ENCODE measurements around the gene HIC1. TPM values are rescaled to one million over a fixed set of nuclear protein-coding genes. Genes with fewer than 3 reads are reported as not detected.

Gene HIC1
- total RNA-seq, 2 experiments from 2014 or later = 0.19 to 0.32 TPM

GRCh38 chr17:2041561-2042389, 13.1 kb upstream of the HIC1 start, which contains the start of gene OVCA2:
Gene OVCA2 (plus strand): TSS chr17:2042022. CDS start chr17:2042048, 26 bp downstream.
- POLR2A ChIA-PET = no interaction called here
- intact Hi-C loops (cut with micrococcal nuclease; ENCODE audit: unreplicated experiment) = no loop called here
- peak; percentile 98 for DNase-seq (ENCODE audit: low spot score)
- no TSS peak for BruUV-seq (replicated peaks)
- peak within 1 kb of the TSS; percentile 74 for H3K4me3 ChIP-seq (ENCODE audit: low read depth, low read length, poor library complexity, severe bottlenecking)
- H4K20me1 ChIP-seq (ENCODE audit: insufficient read depth, low read length) = no peaks in the 10 kb centered on the region
- H3K79me2 ChIP-seq (ENCODE audit: insufficient read depth, low read depth, low read length) = peaks cover 6% of the 10 kb centered on the region; the same call in 1 of the 2 replicates
- peaks cover 46% of the 10 kb centered on the region for H3K36me3 ChIP-seq (ENCODE audit: insufficient read depth, low read length)
- H3K27ac ChIP-seq (ENCODE audit: low read depth, low read length, poor library complexity, severe bottlenecking) = peak within 1 kb of the TSS; percentile 42
- peak within 1 kb of the TSS; percentile 89 for H3K4me2 ChIP-seq (ENCODE audit: low read length)
- CTCF ChIA-PET (ENCODE audit: unreplicated experiment) = interaction anchor here (1.0 kb wide), 1 partner anchor 138 kb away, joined by 4 read pairs; no protein-coding TSS in a partner anchor
- peak within 1 kb of the TSS; percentile 74 for H2AFZ ChIP-seq (ENCODE audit: low read length)
- no peaks in the 10 kb centered on the region for H3K9me2 ChIP-seq (ENCODE audit: insufficient read depth, low read length)
- no peak for TF ChIP-seq EZH2phosphoT487 (IDR thresholded peaks at IDR 0.05; ENCODE audit: borderline replicate concordance, low read depth, low read length)
- peak; percentile 67 for TF ChIP-seq CTCF (conservative IDR thresholded peaks at IDR 0.05; ENCODE audit: low read length)
- H3K4me1 ChIP-seq (ENCODE audit: insufficient read depth, low read length, poor library complexity, severe bottlenecking) = peaks cover 15% of the 10 kb centered on the region
- no peaks in the 10 kb centered on the region for H3K9me3 ChIP-seq (ENCODE audit: low read length)

- BruUV-seq (replicated peaks) = no TSS peak
- TF ChIP-seq EZH2phosphoT487 (IDR thresholded peaks at IDR 0.05; ENCODE audit: borderline replicate concordance, low read depth, low read length) = no peak
- TF ChIP-seq CTCF (conservative IDR thresholded peaks at IDR 0.05; ENCODE audit: low read length) = no peak
Observed at GRCh38 chr17:2042390-2042847, 12.5 kb upstream of the HIC1 start.

More at GRCh38 chr17:2042390-2042847, 12.5 kb upstream of the HIC1 start:
- Histone ChIP-seq H4K20me1 (ENCODE audit: insufficient read depth, low read length) (no peaks in the 10 kb centered on the region), H2AFZ (ENCODE audit: low read length) (peak overlapping the region; percentile 74), H3K79me2 (ENCODE audit: insufficient read depth, low read depth, low read length) (peaks cover 6% of the 10 kb centered on the region; the same call in 1 of the 2 replicates), H3K4me2 (ENCODE audit: low read length) (peak overlapping the region; percentile 89), H3K9me3 (ENCODE audit: low read length) (no peaks in the 10 kb centered on the region), H3K4me1 (ENCODE audit: insufficient read depth, low read length, poor library complexity, severe bottlenecking) (peaks cover 15% of the 10 kb centered on the region), H3K27ac (ENCODE audit: low read depth, low read length, poor library complexity, severe bottlenecking) (peak overlapping the region; percentile 42), H3K36me3 (ENCODE audit: insufficient read depth, low read length) (peaks cover 40% of the 10 kb centered on the region; the same call in 1 of the 2 replicates), H3K4me3 (ENCODE audit: low read depth, low read length, poor library complexity, severe bottlenecking) (peak overlapping the region; percentile 74), H3K9me2 (ENCODE audit: insufficient read depth, low read length) (no peaks in the 10 kb centered on the region)
- no peak for DNase-seq (ENCODE audit: low spot score)
- intact Hi-C loops (cut with micrococcal nuclease; ENCODE audit: unreplicated experiment) = no loop called here
- ChIA-PET POLR2A (no interaction called here), CTCF (ENCODE audit: unreplicated experiment) (interaction anchor here (1.0 kb wide), 1 partner anchor 139 kb away, joined by 4 read pairs; no protein-coding TSS in a partner anchor)

Data from OCI-LY7 (cell line).